Measurements from ENCODE around the gene ULK1.

- TF ChIP-seq CTCF (IDR thresholded peaks at IDR 0.05; ENCODE audit: low read depth, low read length, poor library complexity, severe bottlenecking) (no peak), EZH2phosphoT487 (IDR thresholded peaks at IDR 0.05; ENCODE audit: borderline replicate concordance, low read length) (no peak)
These were observed 52.3 kb downstream of the ULK1 start for GRCh38 chr12:131946757-131947156.
